HG03039 (cell line): Measurements from ENCODE around the gene PEX26.
"Not testable (repeated sequence)": the region's sequence is repeated elsewhere in the genome, so short reads cannot be mapped to it uniquely, and the experiment has no call there.

Experiments
- ATAC-seq: cut with Tn5 transposase; IDR thresholded peaks from one replicate; pipeline ENCODE4 v1.9.1; 2021; ENCODE audit warnings: mild to moderate bottlenecking, moderate library complexity; ENCODE audit not compliant: unreplicated experiment

Gene PEX26

GRCh38 chr22:18115906-18116371, 38.1 kb downstream of the PEX26 start:
- ATAC-seq, result no peak

- no peak for ATAC-seq
Measured at GRCh38 chr22:18116634-18117033, 38.8 kb downstream of the PEX26 start.

- ATAC-seq, result no peak
Measured at GRCh38 chr22:18118345-18118915, 40.6 kb downstream of the PEX26 start.

- no peak for ATAC-seq
Measured at GRCh38 chr22:18119409-18120110, 41.8 kb downstream of the PEX26 start.

GRCh38 chr22:18120857-18121256, 43.1 kb downstream of the PEX26 start:
- no peak for ATAC-seq

- no peak for ATAC-seq
Measured at GRCh38 chr22:18121506-18121905, 43.7 kb downstream of the PEX26 start.

- ATAC-seq, result no peak
Measured at GRCh38 chr22:18121954-18122554, 44.3 kb downstream of the PEX26 start.

GRCh38 chr22:18123476-18124025, 45.8 kb downstream of the PEX26 start:
- ATAC-seq, result not testable (repeated sequence)

- ATAC-seq, result no peak
Measured at GRCh38 chr22:18126606-18127005, 48.8 kb downstream of the PEX26 start.

GRCh38 chr22:18130018-18130417, 52.2 kb downstream of the PEX26 start:
- ATAC-seq, result no peak

- ATAC-seq, result no peak
Measured at GRCh38 chr22:18130699-18131429, 53.1 kb downstream of the PEX26 start.

GRCh38 chr22:18133452-18133851, 55.7 kb downstream of the PEX26 start:
- no peak for ATAC-seq

GRCh38 chr22:18136563-18137320, 59.0 kb downstream of the PEX26 start:
- ATAC-seq, result no peak

- ATAC-seq, result not testable (repeated sequence)
Measured at GRCh38 chr22:18141004-18141403, 63.2 kb downstream of the PEX26 start.

GRCh38 chr22:18144105-18144504, 66.3 kb downstream of the PEX26 start:
- ATAC-seq, result no peak

GRCh38 chr22:18145676-18146388, 68.0 kb downstream of the PEX26 start:
- ATAC-seq, result no peak

GRCh38 chr22:18146389-18146753, 68.6 kb downstream of the PEX26 start:
- ATAC-seq, result no peak

- no peak for ATAC-seq
Measured at GRCh38 chr22:18147791-18148190, 70.0 kb downstream of the PEX26 start.

GRCh38 chr22:18148293-18148965, 70.6 kb downstream of the PEX26 start:
- no peak for ATAC-seq
